Measurements from ENCODE around the gene DRD4. TPM values are rescaled to one million over a fixed set of nuclear protein-coding genes. Genes with fewer than 3 reads are reported as not detected.
"Not testable (repeated sequence)": the region's sequence is repeated elsewhere in the genome, so short reads cannot be mapped to it uniquely, and the experiment has no call there.

DRD4 gene
- total RNA-seq, 1 donor from 2014 or later: 0.81 TPM

- intact Hi-C loops (cut with DNase I): no loop called here
- no peak for DNase-seq (ENCODE audit: low spot score)
These were observed 23.8 kb downstream of the DRD4 start for GRCh38 chr11:660681-661444.

GRCh38 chr11:662689-663274 lies 25.7 kb downstream of the DRD4 start:
- DNase-seq (ENCODE audit: low spot score): no peak
- intact Hi-C loops (cut with DNase I): loop anchor here (2.0 kb wide), 1 partner anchor 66 kb away; no protein-coding TSS in a partner anchor

- intact Hi-C loops (cut with DNase I): no loop called here
- no peak for DNase-seq (ENCODE audit: low spot score)
These were observed 28.1 kb downstream of the DRD4 start for GRCh38 chr11:665062-665703.

GRCh38 chr11:665704-666281 lies 28.7 kb downstream of the DRD4 start:
- intact Hi-C loops (cut with DNase I): no loop called here
- DNase-seq (ENCODE audit: low spot score): no peak

- no peak for DNase-seq (ENCODE audit: low spot score)
- intact Hi-C loops (cut with DNase I): no loop called here
These were observed 36.8 kb downstream of the DRD4 start for GRCh38 chr11:673866-674265.

GRCh38 chr11:674406-674805 lies 37.3 kb downstream of the DRD4 start:
- intact Hi-C loops (cut with DNase I): no loop called here

GRCh38 chr11:678297-678696 lies 41.2 kb downstream of the DRD4 start:
- DNase-seq (ENCODE audit: low spot score): no peak
- intact Hi-C loops (cut with DNase I): no loop called here

More at GRCh38 chr11:674406-674805, 37.3 kb downstream of the DRD4 start:
- DNase-seq (ENCODE audit: low spot score): no peak

GRCh38 chr11:679271-680207 lies 42.5 kb downstream of the DRD4 start:
- intact Hi-C loops (cut with DNase I): no loop called here
- no peak for DNase-seq (ENCODE audit: low spot score)

- intact Hi-C loops (cut with DNase I): no loop called here
- DNase-seq (ENCODE audit: low spot score): no peak
These were observed 43.4 kb downstream of the DRD4 start for GRCh38 chr11:680476-680875.

- intact Hi-C loops (cut with DNase I): no loop called here
- no peak for DNase-seq (ENCODE audit: low spot score)
These were observed 43.9 kb downstream of the DRD4 start for GRCh38 chr11:680970-681369.

GRCh38 chr11:686451-687243 lies 49.6 kb downstream of the DRD4 start:
- intact Hi-C loops (cut with DNase I): no loop called here
- DNase-seq (ENCODE audit: low spot score): no peak

GRCh38 chr11:687751-688150 lies 50.7 kb downstream of the DRD4 start:
- intact Hi-C loops (cut with DNase I): no loop called here

GRCh38 chr11:688681-689080 lies 51.6 kb downstream of the DRD4 start:
- intact Hi-C loops (cut with DNase I): no loop called here
- DNase-seq (ENCODE audit: low spot score): no peak

More at GRCh38 chr11:687751-688150, 50.7 kb downstream of the DRD4 start:
- DNase-seq (ENCODE audit: low spot score): no peak

- DNase-seq (ENCODE audit: low spot score): no peak
- intact Hi-C loops (cut with DNase I): no loop called here
These were observed 52.6 kb downstream of the DRD4 start for GRCh38 chr11:689625-690024.

- intact Hi-C loops (cut with DNase I); DNase-seq (ENCODE audit: low spot score): not testable (repeated sequence)
These were observed 53.2 kb downstream of the DRD4 start for GRCh38 chr11:690244-690643.
